SK-N-SH (cell line): Measurements from ENCODE around the gene NTRK2. TPM values are rescaled to one million over a fixed set of nuclear protein-coding genes. Genes with fewer than 3 reads are reported as not detected.

ENCODE experiments used
- CTCF ChIA-PET: fragments of 300-600, 350-600 bp; formaldehyde crosslinking; extraction: SDS; loops from one replicate; lab custom pipeline; 2021; lab: Yijun Ruan, JAX
- POLR2A ChIA-PET: fragments of 350-600 bp; sonication (Branson Sonifier 250); formaldehyde crosslinking; extraction: SDS; loops from one replicate; lab custom pipeline; 2020; ENCODE audit warnings: antibody characterized with exemption, inconsistent platforms; lab: Yijun Ruan, JAX
- DNase-seq: peaks from one replicate; pipeline ENCODE4 v3.0.0; 2012
- H2AFZ ChIP-seq: fragments of 200-600 bp; sonication (generic); 2 replicates; pipeline ENCODE4 v1.8.1; 2016; ENCODE audit warnings: antibody characterized with exemption, mild to moderate bottlenecking, low read depth
- H3F3A ChIP-seq: fragments of 200-600 bp; sonication (generic); replicated peaks from 2 replicates; pipeline ENCODE3; 2016; ENCODE audit warnings: antibody characterized with exemption, mild to moderate bottlenecking; ENCODE audit not compliant: insufficient read depth
- H3K27ac ChIP-seq, 2 experiments: fragments of 200-500 bp in 1 of 2; fragments of 200-600 bp in 1 of 2; sonication (Bioruptor generic) in 1 of 2; sonication (generic), shearing (Covaris generic) in 1 of 2; 2 replicates each; pipeline versions ENCODE4 v1.5.1 to v1.6.1; 2014 to 2016; ENCODE audit warnings: low read depth in 2 of 2, inconsistent platforms in 1 of 2, low read length in 1 of 2, mild to moderate bottlenecking in 1 of 2, mixed read lengths in 1 of 2
- H3K27me3 ChIP-seq: fragments of 200-600 bp; sonication (generic), shearing (Covaris generic); 2 replicates; pipeline ENCODE4 v1.6.1; 2016; ENCODE audit warnings: mixed run types; ENCODE audit not compliant: insufficient read depth
- H3K36me3 ChIP-seq, 2 experiments: fragments of 200-500 bp in 1 of 2; fragments of 200-600 bp in 1 of 2; sonication (Bioruptor generic) in 1 of 2; sonication (generic) in 1 of 2; replicated peaks in 1 of 2; 2 replicates each; pipeline versions ENCODE3 to v1.5.1; 2014 to 2016; ENCODE audit warnings: low read length in 1 of 2, mild to moderate bottlenecking in 1 of 2; ENCODE audit not compliant: insufficient read depth in 2 of 2, control insufficient read depth in 1 of 2
- H3K4me1 ChIP-seq, 2 experiments: fragments of 200-500 bp in 1 of 2; fragments of 200-600 bp in 1 of 2; sonication (Bioruptor generic) in 1 of 2; sonication (generic), shearing (Covaris generic) in 1 of 2; 2 replicates each; pipeline versions ENCODE4 v1.5.1 to v1.6.1; 2014 to 2016; ENCODE audit warnings: low read depth in 1 of 2, low read length in 1 of 2, mixed run types in 1 of 2; ENCODE audit not compliant: insufficient read depth in 2 of 2, control insufficient read depth in 1 of 2
- H3K4me2 ChIP-seq: fragments of 200-600 bp; sonication (generic), shearing (Covaris generic); 2 replicates; pipeline ENCODE4 v1.6.1; 2017; ENCODE audit warnings: mixed run types
- H3K4me3 ChIP-seq, 2 experiments: fragments of 200-500 bp in 1 of 2; fragments of 200-600 bp in 1 of 2; sonication (Bioruptor generic) in 1 of 2; sonication (generic), shearing (Covaris generic) in 1 of 2; 2 replicates each; pipeline versions ENCODE4 v1.5.1 to v1.8.1; 2014 to 2016; ENCODE audit warnings: low read depth in 2 of 2, inconsistent platforms in 1 of 2, low read length in 1 of 2, mild to moderate bottlenecking in 1 of 2, mixed read lengths in 1 of 2, moderate library complexity in 1 of 2
- H3K79me2 ChIP-seq: fragments of 200-600 bp; sonication (generic); 2 replicates; pipeline ENCODE4 v1.8.1; 2017; ENCODE audit warnings: mild to moderate bottlenecking; ENCODE audit not compliant: insufficient read depth
- H3K9ac ChIP-seq: fragments of 200-600 bp; sonication (generic); 2 replicates; pipeline ENCODE4 v1.6.1; 2017; ENCODE audit warnings: mixed run types
- H3K9me2 ChIP-seq: fragments of 200-600 bp; sonication (generic); 2 replicates; pipeline ENCODE4 v1.6.1; 2017; ENCODE audit warnings: mixed run types
- H3K9me3 ChIP-seq: fragments of 200-600 bp; sonication (generic); 2 replicates; pipeline ENCODE4 v1.6.1; 2017; ENCODE audit warnings: mixed run types, mild to moderate bottlenecking, moderate library complexity
- H4K20me1 ChIP-seq: fragments of 200-600 bp; sonication (generic); 2 replicates; pipeline ENCODE4 v1.6.1; 2017; ENCODE audit warnings: mild to moderate bottlenecking, mixed run types; ENCODE audit not compliant: insufficient read depth
- CHD2 ChIP-seq: fragments of 150-350 bp; IDR thresholded peaks from 2 replicates; pipeline ENCODE4 v1.6.1; 2018; ENCODE audit warnings: low read length; ENCODE audit not compliant: partially characterized antibody
- CTCF ChIP-seq: fragments of 200-600 bp; sonication (generic); IDR thresholded peaks from 2 replicates; pipeline ENCODE4 v1.6.1; 2017; ENCODE audit warnings: antibody characterized with exemption, mild to moderate bottlenecking, moderate library complexity
- GABPA ChIP-seq: IDR thresholded peaks from 2 replicates; pipeline ENCODE4 v1.4.0; 2012; ENCODE audit warnings: low read depth, mild to moderate bottlenecking
- GATA2 ChIP-seq: sonication (generic); formaldehyde crosslinking; IDR thresholded peaks from 2 replicates; pipeline ENCODE4 v1.5.0; 2020; ENCODE audit warnings: mild to moderate bottlenecking, missing genetic modification reagents
- JUND ChIP-seq: IDR thresholded peaks from 2 replicates; pipeline ENCODE4 v1.4.0; 2012
- MEF2A ChIP-seq: IDR thresholded peaks from 2 replicates; pipeline ENCODE4 v1.4.0; 2012; ENCODE audit warnings: low read depth, borderline replicate concordance
- MXI1 ChIP-seq: IDR thresholded peaks from 2 replicates; pipeline ENCODE4 v1.6.1; 2012; ENCODE audit warnings: mild to moderate bottlenecking, low read depth, low read length, improper control_type of control experiment
- NRF1 ChIP-seq: IDR thresholded peaks from 2 replicates; pipeline ENCODE4 v1.6.1; 2012; ENCODE audit warnings: low read depth, mild to moderate bottlenecking, low read length
- PBX3 ChIP-seq: IDR thresholded peaks from 2 replicates; pipeline ENCODE4; 2012
- RAD21 ChIP-seq: IDR thresholded peaks from 2 replicates; pipeline ENCODE4 v1.6.1; 2012; ENCODE audit warnings: mild to moderate bottlenecking, low read length
- REST ChIP-seq: IDR thresholded peaks from 2 replicates; pipeline ENCODE4 v1.6.1; 2012; ENCODE audit warnings: mild to moderate bottlenecking, low read depth, low read length, moderate library complexity
- RFX5 ChIP-seq: IDR thresholded peaks from 2 replicates; pipeline ENCODE4 v1.6.1; 2012; ENCODE audit warnings: mild to moderate bottlenecking, improper control_type of control experiment, low read length
- SIN3A ChIP-seq: IDR thresholded peaks from 2 replicates; pipeline ENCODE4 v1.6.1; 2012; ENCODE audit warnings: low read depth, mild to moderate bottlenecking, low read length, moderate library complexity, borderline replicate concordance
- TAF1 ChIP-seq: IDR thresholded peaks from 2 replicates; pipeline ENCODE4 v1.6.1; 2012; ENCODE audit warnings: low read depth, mild to moderate bottlenecking, low read length, moderate library complexity, borderline replicate concordance
- TEAD4 ChIP-seq: IDR thresholded peaks from 2 replicates; pipeline ENCODE4 v1.4.0; 2012; ENCODE audit warnings: mild to moderate bottlenecking, borderline replicate concordance; ENCODE audit not compliant: insufficient read depth
- USF2 ChIP-seq: fragments of 150-350 bp; IDR thresholded peaks from 2 replicates; pipeline ENCODE4 v1.6.1; 2017; ENCODE audit warnings: antibody characterized with exemption, low read length, low read depth, borderline replicate concordance
- WGBS: methylation state at CpG from one replicate; pipeline ENCODE4 v1.1.6; 2017; ENCODE audit warnings: low lambda C conversion rate; 5-methylcytosine and 5-hydroxymethylcytosine counted together
- polyA plus RNA-seq, 3 experiments: library from polyadenylated mRNA; depleted of rRNA; stranded (reverse); fragments of >200 nt; gene quantifications; 2 replicates each; pipeline ENCODE4 v1.2.3, GENCODE V29; 2012

NTRK2 gene
- polyA plus RNA-seq, 1 of the 3 experiments (the other 2 are of a cell fraction): 0.05 TPM

GRCh38 chr9:85040821-85041465 is 371.4 kb downstream of the NTRK2 start:
- Histone ChIP-seq H3K4me2 (no peak overlapping the region), H3K27ac (no peak overlapping the region), H2AFZ (no peak overlapping the region), H3K79me2 (no peaks in the 10 kb centered on the region), H3K36me3 (no peaks in the 10 kb centered on the region), H3K27me3 (no peaks in the 10 kb centered on the region), H4K20me1 (no peaks in the 10 kb centered on the region), H3K9ac (no peak overlapping the region), H3K4me1 (no peaks in the 10 kb centered on the region), H3K9me3 (no peaks in the 10 kb centered on the region), H3K4me3 (no peak overlapping the region), H3K9me2 (no peaks in the 10 kb centered on the region), H3F3A (no peaks in the 10 kb centered on the region)
- 59% methylated on average over 15 of the region's 16 CpGs for WGBS
- no peak for TF ChIP-seq REST
- no peak for TF ChIP-seq RFX5
- TF ChIP-seq PBX3: no peak
- no peak for TF ChIP-seq MXI1
- TF ChIP-seq GATA2 (CRISPR knock-in tag): no peak
- no peak for TF ChIP-seq JUND
- no peak for TF ChIP-seq GABPA
- TF ChIP-seq USF2: no peak
- TF ChIP-seq TAF1: no peak
- no peak for TF ChIP-seq MEF2A
- TF ChIP-seq RAD21: no peak
- no peak for TF ChIP-seq TEAD4
- TF ChIP-seq NRF1: no peak
- no peak for TF ChIP-seq CTCF
- TF ChIP-seq CHD2: no peak
- TF ChIP-seq SIN3A: no peak
- ChIA-PET CTCF (no interaction called here), POLR2A (no interaction called here)
- DNase-seq: no peak
